PC-9 (cell line): ENCODE measurements around the gene SLC16A12.

Experiments
- CTCF ChIP-seq: fragments of 200-600 bp; sonication (generic); conservative IDR thresholded peaks from 2 replicates; pipeline ENCODE4 v1.6.1; 2017; ENCODE audit warnings: mixed run types, antibody characterized with exemption, mild to moderate bottlenecking, moderate library complexity
- EZH2 ChIP-seq: fragments of 200-600 bp; sonication (generic); IDR thresholded peaks from 2 replicates; pipeline ENCODE4 v1.8.0; 2017; ENCODE audit warnings: antibody characterized with exemption, low read depth

DNA sequence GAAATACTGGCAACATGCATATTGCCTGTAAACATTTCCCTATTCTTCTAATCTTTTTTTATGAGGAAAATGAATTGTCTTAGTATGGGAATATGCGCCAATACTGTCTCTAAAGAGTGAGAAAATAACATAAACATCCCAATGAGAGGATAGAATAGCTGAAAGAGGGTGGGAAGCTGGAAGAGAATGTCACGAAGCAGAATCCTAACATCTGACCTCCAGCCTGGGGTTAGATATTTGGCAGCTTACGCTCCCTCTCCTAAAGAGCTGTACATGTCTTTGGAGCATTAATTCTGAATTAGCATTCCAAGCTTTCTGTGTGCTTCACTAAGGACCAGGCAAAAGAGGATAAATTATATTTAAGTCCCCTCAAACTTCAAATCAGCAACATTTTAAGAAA is 31.6 kb upstream of the SLC16A12 start:
- TF ChIP-seq CTCF (no peak), EZH2 (no peak)
